HepG2 (cell line): ENCODE data around the gene PRPSAP1. TPM values are rescaled to one million over a fixed set of nuclear protein-coding genes. Genes with fewer than 3 reads are reported as not detected.
A peak's percentile ranks its signal among the peaks of the same experiment; 100 is the strongest.

Experiments
- ARNT2 ChIP-seq: sonication (generic); formaldehyde crosslinking; IDR thresholded peaks from 2 replicates; pipeline ENCODE4 v1.8.0; 2022; ENCODE audit warnings: mild to moderate bottlenecking, low read depth, missing genetic modification reagents, moderate library complexity
- FLYWCH1 ChIP-seq: sonication (generic); formaldehyde crosslinking; IDR thresholded peaks from 2 replicates; pipeline ENCODE4 v1.8.1; 2023; ENCODE audit warnings: mild to moderate bottlenecking, missing genetic modification reagents
- HDAC2 ChIP-seq: sonication (generic); formaldehyde crosslinking; IDR thresholded peaks from 2 replicates; pipeline ENCODE4 v1.4.0; 2020; ENCODE audit warnings: missing genetic modification reagents
- HOXA3 ChIP-seq: sonication (generic); formaldehyde crosslinking; IDR thresholded peaks from 2 replicates; pipeline ENCODE4 v1.5.0; 2020; ENCODE audit warnings: missing genetic modification reagents
- KDM2A ChIP-seq: sonication (generic); formaldehyde crosslinking; IDR thresholded peaks from 2 replicates; pipeline ENCODE4 v1.4.0; 2020; ENCODE audit warnings: low read depth, missing genetic modification reagents, borderline replicate concordance
- MTA3 ChIP-seq: sonication (generic); formaldehyde crosslinking; IDR thresholded peaks from 2 replicates; pipeline ENCODE4 v1.4.0; 2020; ENCODE audit warnings: missing genetic modification reagents
- SRSF4 ChIP-seq: fragments of 200-400 bp; formaldehyde crosslinking; IDR thresholded peaks from one replicate; pipeline ENCODE4 v1.6.1; 2018; ENCODE audit warnings: mild to moderate bottlenecking, low read depth, low read length, moderate library complexity; ENCODE audit not compliant: poor library complexity, severe bottlenecking
- ZBTB8A ChIP-seq: sonication (generic); formaldehyde crosslinking; IDR thresholded peaks from 2 replicates; pipeline ENCODE4 v1.4.0; 2020; ENCODE audit warnings: mild to moderate bottlenecking, low read depth, missing genetic modification reagents, borderline replicate concordance
- ZNF12 ChIP-seq: sonication (generic); formaldehyde crosslinking; IDR thresholded peaks from 2 replicates; pipeline ENCODE4 v1.5.0; 2020; ENCODE audit warnings: missing genetic modification reagents
- ZNF30 ChIP-seq: sonication (generic); formaldehyde crosslinking; IDR thresholded peaks from 2 replicates; pipeline ENCODE4 v1.5.0; 2020; ENCODE audit warnings: mild to moderate bottlenecking, missing genetic modification reagents
- ZNF331 ChIP-seq: sonication (generic); formaldehyde crosslinking; IDR thresholded peaks from 2 replicates; pipeline ENCODE4 v1.4.0; 2020; ENCODE audit warnings: missing genetic modification reagents
- ZNF335 ChIP-seq: sonication (generic); formaldehyde crosslinking; IDR thresholded peaks from 2 replicates; pipeline ENCODE4 v1.4.0; 2020; ENCODE audit warnings: missing genetic modification reagents
- ZNF354B ChIP-seq: sonication (generic); formaldehyde crosslinking; IDR thresholded peaks from 2 replicates; pipeline ENCODE4 v1.8.0; 2022; ENCODE audit warnings: mild to moderate bottlenecking, missing genetic modification reagents
- ZNF451 ChIP-seq: sonication (generic); formaldehyde crosslinking; IDR thresholded peaks from 2 replicates; pipeline ENCODE4 v1.5.0; 2020; ENCODE audit warnings: mild to moderate bottlenecking, missing genetic modification reagents
- ZNF607 ChIP-seq: sonication (generic); formaldehyde crosslinking; IDR thresholded peaks from 2 replicates; pipeline ENCODE4 v1.5.1; 2020; ENCODE audit warnings: missing genetic modification reagents, mild to moderate bottlenecking, borderline replicate concordance
- ZNF678 ChIP-seq: sonication (generic); formaldehyde crosslinking; IDR thresholded peaks from 2 replicates; pipeline ENCODE4 v1.4.0; 2020; ENCODE audit warnings: mild to moderate bottlenecking, missing genetic modification reagents
- ZNF720 ChIP-seq: sonication (generic); formaldehyde crosslinking; IDR thresholded peaks from 2 replicates; pipeline ENCODE4 v1.4.0; 2020; ENCODE audit warnings: missing genetic modification reagents
- ZNF777 ChIP-seq: sonication (generic); formaldehyde crosslinking; IDR thresholded peaks from 2 replicates; pipeline ENCODE4 v1.4.0; 2020; ENCODE audit warnings: missing genetic modification reagents
- ZNF781 ChIP-seq: sonication (generic); formaldehyde crosslinking; IDR thresholded peaks from 2 replicates; pipeline ENCODE4 v1.5.1; 2020; ENCODE audit warnings: borderline replicate concordance, mild to moderate bottlenecking, missing genetic modification reagents; ENCODE audit errors: not compliant biosample characterization
- ZNF790 ChIP-seq: sonication (generic); formaldehyde crosslinking; IDR thresholded peaks from 2 replicates; pipeline ENCODE4 v1.8.0; 2022; ENCODE audit warnings: missing genetic modification reagents, mild to moderate bottlenecking, borderline replicate concordance
- ZNF841 ChIP-seq: sonication (generic); formaldehyde crosslinking; IDR thresholded peaks from 2 replicates; pipeline ENCODE4 v1.8.1; 2023; ENCODE audit warnings: missing genetic modification reagents, borderline replicate concordance
- ZNF883 ChIP-seq: sonication (generic); formaldehyde crosslinking; IDR thresholded peaks from 2 replicates; pipeline ENCODE4 v1.5.1; 2020; ENCODE audit warnings: mild to moderate bottlenecking, missing genetic modification reagents; ENCODE audit errors: not compliant biosample characterization
- polyA plus RNA-seq, 8 experiments: library from polyadenylated mRNA; depleted of rRNA in 3 of 8; stranded (reverse) in 7 of 8; unstranded in 1 of 8; fragments of >200 nt; fragmentation: Illumina TruSeq in 4 of 8; extraction: Trizol in 4 of 8; gene quantifications; 2 replicates each; pipeline versions ENCODE4 v1.2.1 to v1.2.3, GENCODE V29; 2011 to 2016; ENCODE audit warnings: low read depth in 4 of 8, missing spikeins in 1 of 8, mixed read lengths in 1 of 8; ENCODE audit not compliant: insufficient read depth in 1 of 8
- total RNA-seq, 5 experiments: library from RNA; depleted of rRNA; stranded (reverse); fragments of >200 nt; fragmentation: Illumina TruSeq; extraction: Trizol; gene quantifications; 2 replicates each; pipeline ENCODE4 v1.2.3, GENCODE V29; 2016; ENCODE audit warnings: low read depth in 1 of 5
- TF ChIP-seq, protein P1 (sequence below): IDR thresholded peaks from 2 replicates; pipeline ENCODE4 v1.6.1; 2016; ENCODE audit warnings: missing biosample characterization, missing genetic modification reagents, low read depth
- TF ChIP-seq, protein P2 (sequence below): IDR thresholded peaks from 2 replicates; pipeline ENCODE4 v1.6.1; 2016; ENCODE audit warnings: low read depth
- TF ChIP-seq, protein P3 (sequence below): sonication (generic); formaldehyde crosslinking; IDR thresholded peaks from 2 replicates; pipeline ENCODE4 v1.8.1; 2022; ENCODE audit warnings: low read depth, mild to moderate bottlenecking, missing genetic modification reagents

The PRPSAP1 gene
- total and polyA plus RNA-seq, 2 of the 13 experiments (the other 11 are each of a cell fraction or from before 2014, with no cell fraction given) = 91.1 to 314 TPM

DNA sequence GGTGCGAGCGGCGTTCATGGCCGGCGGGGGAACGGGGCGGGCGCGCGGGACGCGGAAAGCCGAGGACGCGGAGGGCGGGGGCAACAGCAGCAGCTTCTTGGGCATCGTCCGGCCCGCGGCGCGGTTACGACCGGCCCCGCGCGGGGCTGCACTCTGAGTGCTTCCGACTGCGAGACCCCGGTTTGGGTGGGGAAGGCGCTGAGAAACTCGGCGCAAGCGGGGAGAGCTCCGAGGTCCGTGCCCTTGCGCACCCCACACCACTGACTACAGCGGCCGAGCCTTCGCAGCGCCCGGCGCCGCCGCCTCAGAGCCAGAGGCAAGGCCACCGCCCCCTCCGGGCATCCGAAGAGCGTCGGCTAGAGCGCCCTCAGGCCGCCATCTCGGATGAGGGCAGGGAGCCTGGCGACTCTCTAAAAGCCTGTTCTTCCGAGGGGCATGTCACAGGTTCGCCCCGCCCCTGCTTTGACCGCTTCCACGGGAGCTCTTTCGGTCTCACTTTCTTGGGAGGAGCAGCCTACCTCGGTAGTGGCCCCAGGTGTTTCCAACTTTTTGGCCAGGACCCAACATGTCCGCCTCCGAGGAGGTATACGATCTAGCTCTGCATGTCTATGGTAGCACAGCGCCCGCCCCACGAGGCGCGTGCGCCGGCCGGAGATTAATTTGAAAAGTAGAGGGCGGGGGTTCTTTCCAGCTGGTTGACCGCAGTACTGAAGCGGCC, at the start of gene PRPSAP1 (continued):
- TF ChIP-seq ZNF331 (CRISPR knock-in tag) = peak; percentile 85
- peak; percentile 99 for TF ChIP-seq HOXA3 (CRISPR knock-in tag)
- TF ChIP-seq ZNF781 (CRISPR knock-in tag) = peak; percentile 98
- peak; percentile 80 for TF ChIP-seq ZNF790 (CRISPR knock-in tag)
- TF ChIP-seq ZNF335 (CRISPR knock-in tag) = peak; percentile 59; the same call in 1 of the 2 replicates
- 0 out of 2 replicates have a peak, but pooled peaks have one; percentile 24 for TF ChIP-seq ARNT2
- peak; percentile 98 for TF ChIP-seq KDM2A
- TF ChIP-seq FLYWCH1 (CRISPR knock-in tag) = no peak
- no peak for TF ChIP-seq MTA3 (CRISPR knock-in tag)
- TF ChIP-seq ZNF720 (CRISPR knock-in tag) = no peak
- TF ChIP-seq ZNF883 = peak; percentile 85
- TF ChIP-seq ZNF841 (CRISPR knock-in tag) = no peak; the same call in 1 of the 2 replicates
- peak; percentile 81; the same call in 1 of the 2 replicates for TF ChIP-seq ZNF678 (CRISPR knock-in tag)
- peak; percentile 69 for TF ChIP-seq ZBTB8A (CRISPR knock-in tag)
- TF ChIP-seq ZNF354B (CRISPR knock-in tag) = no peak
- TF ChIP-seq, protein P1, sequence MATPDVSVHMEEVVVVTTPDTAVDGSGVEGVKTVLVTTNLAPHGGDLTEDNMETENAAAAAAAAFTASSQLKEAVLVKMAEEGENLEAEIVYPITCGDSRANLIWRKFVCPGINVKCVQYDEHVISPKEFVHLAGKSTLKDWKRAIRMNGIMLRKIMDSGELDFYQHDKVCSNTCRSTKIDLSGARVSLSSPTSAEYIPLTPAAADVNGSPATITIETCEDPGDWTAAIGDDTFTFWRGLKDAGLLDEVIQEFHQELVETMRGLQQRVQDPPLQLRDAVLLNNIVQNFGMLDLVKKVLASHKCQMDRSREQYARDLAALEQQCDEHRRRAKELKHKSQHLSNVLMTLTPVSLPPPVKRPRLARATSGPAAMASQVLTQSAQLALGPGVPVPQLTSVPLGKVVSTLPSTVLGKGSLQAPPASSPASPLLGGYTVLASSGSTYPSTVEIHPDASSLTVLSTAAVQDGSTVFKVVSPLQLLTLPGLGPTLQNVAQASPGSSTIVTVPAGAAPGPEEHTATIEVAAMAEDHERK = peak; percentile 34
- TF ChIP-seq ZNF30 (CRISPR knock-in tag) = peak; percentile 62; the same call in 1 of the 2 replicates
- TF ChIP-seq ZNF607 (CRISPR knock-in tag) = peak; percentile 89
- no peak for TF ChIP-seq SRSF4
- peak; percentile 66 for TF ChIP-seq ZNF12 (CRISPR knock-in tag)
- TF ChIP-seq ZNF451 (CRISPR knock-in tag) = peak; percentile 35; the same call in 1 of the 2 replicates
- TF ChIP-seq, protein P2, sequence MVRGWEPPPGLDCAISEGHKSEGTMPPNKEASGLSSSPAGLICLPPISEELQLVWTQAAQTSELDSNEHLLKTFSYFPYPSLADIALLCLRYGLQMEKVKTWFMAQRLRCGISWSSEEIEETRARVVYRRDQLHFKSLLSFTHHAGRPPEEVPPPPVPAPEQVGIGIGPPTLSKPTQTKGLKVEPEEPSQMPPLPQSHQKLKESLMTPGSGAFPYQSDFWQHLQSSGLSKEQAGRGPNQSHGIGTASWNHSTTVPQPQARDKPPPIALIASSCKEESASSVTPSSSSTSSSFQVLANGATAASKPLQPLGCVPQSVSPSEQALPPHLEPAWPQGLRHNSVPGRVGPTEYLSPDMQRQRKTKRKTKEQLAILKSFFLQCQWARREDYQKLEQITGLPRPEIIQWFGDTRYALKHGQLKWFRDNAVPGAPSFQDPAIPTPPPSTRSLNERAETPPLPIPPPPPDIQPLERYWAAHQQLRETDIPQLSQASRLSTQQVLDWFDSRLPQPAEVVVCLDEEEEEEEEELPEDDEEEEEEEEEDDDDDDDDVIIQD = 0 out of 2 replicates have a peak, but pooled peaks have one; percentile 24
- TF ChIP-seq, protein P3, sequence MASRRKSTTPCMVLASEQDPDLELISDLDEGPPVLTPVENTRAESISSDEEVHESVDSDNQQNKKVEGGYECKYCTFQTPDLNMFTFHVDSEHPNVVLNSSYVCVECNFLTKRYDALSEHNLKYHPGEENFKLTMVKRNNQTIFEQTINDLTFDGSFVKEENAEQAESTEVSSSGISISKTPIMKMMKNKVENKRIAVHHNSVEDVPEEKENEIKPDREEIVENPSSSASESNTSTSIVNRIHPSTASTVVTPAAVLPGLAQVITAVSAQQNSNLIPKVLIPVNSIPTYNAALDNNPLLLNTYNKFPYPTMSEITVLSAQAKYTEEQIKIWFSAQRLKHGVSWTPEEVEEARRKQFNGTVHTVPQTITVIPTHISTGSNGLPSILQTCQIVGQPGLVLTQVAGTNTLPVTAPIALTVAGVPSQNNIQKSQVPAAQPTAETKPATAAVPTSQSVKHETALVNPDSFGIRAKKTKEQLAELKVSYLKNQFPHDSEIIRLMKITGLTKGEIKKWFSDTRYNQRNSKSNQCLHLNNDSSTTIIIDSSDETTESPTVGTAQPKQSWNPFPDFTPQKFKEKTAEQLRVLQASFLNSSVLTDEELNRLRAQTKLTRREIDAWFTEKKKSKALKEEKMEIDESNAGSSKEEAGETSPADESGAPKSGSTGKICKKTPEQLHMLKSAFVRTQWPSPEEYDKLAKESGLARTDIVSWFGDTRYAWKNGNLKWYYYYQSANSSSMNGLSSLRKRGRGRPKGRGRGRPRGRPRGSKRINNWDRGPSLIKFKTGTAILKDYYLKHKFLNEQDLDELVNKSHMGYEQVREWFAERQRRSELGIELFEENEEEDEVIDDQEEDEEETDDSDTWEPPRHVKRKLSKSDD (CRISPR knock-in tag) = peak; percentile 96
- TF ChIP-seq ZNF777 (CRISPR knock-in tag) = peak; percentile 48; the same call in 1 of the 2 replicates
- peak; percentile 84 for TF ChIP-seq HDAC2
